HUES48 (cell line): ENCODE measurements around the gene FBXO10.
"Not testable (repeated sequence)": the region's sequence is repeated elsewhere in the genome, so short reads cannot be mapped to it uniquely, and the experiment has no call there.

Source experiments
- H3K27ac ChIP-seq: one replicate; pipeline ENCODE4 v1.7.0; 2013; ENCODE audit warnings: low read depth, low read length, inconsistent platforms
- H3K27me3 ChIP-seq: 2 replicates; pipeline ENCODE4 v1.6.1; 2013; ENCODE audit warnings: mild to moderate bottlenecking, low read length; ENCODE audit not compliant: control insufficient read depth, insufficient read depth
- H3K36me3 ChIP-seq: 2 replicates; pipeline ENCODE4 v1.6.1; 2013; ENCODE audit warnings: low read length; ENCODE audit not compliant: control insufficient read depth, insufficient read depth
- H3K4me1 ChIP-seq: 2 replicates; pipeline ENCODE4 v1.6.1; 2013; ENCODE audit warnings: mild to moderate bottlenecking, low read length; ENCODE audit not compliant: control insufficient read depth, insufficient read depth
- H3K4me3 ChIP-seq: 2 replicates; pipeline ENCODE4 v1.5.1; 2013; ENCODE audit warnings: mild to moderate bottlenecking, low read depth, low read length
- H3K9ac ChIP-seq: 2 replicates; pipeline ENCODE4 v1.6.1; 2013; ENCODE audit warnings: mild to moderate bottlenecking, low read depth, low read length, moderate library complexity
- H3K9me3 ChIP-seq: 2 replicates; pipeline ENCODE4 v1.6.1; 2013; ENCODE audit warnings: low read length; ENCODE audit not compliant: control insufficient read depth, insufficient read depth

Gene FBXO10

DNA sequence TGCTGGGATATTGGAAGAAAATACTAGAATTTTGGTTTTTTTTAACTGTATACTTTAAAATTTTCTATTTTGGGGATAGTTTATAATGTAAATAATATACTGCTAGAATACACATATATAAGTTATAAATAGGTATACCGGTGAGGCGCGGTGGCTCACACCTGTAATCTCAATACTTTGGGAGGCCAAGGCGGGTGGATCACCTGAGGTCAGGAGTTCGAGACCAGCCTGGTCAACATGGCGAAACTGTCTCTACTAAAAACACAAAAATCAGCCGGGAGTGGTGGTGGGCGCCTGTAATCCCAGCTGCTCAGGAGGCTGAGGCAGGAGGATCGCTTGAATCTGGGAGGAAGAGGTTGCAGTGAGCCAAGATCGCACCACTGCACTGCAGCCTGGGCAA is 61.8 kb downstream of the FBXO10 start:
- not testable (repeated sequence) for H3K9ac ChIP-seq, H3K27ac ChIP-seq, H3K4me3 ChIP-seq, H3K27me3 ChIP-seq, H3K9me3 ChIP-seq, H3K4me1 ChIP-seq
- H3K36me3 ChIP-seq = peaks cover 25% of the 10 kb centered on the region

DNA sequence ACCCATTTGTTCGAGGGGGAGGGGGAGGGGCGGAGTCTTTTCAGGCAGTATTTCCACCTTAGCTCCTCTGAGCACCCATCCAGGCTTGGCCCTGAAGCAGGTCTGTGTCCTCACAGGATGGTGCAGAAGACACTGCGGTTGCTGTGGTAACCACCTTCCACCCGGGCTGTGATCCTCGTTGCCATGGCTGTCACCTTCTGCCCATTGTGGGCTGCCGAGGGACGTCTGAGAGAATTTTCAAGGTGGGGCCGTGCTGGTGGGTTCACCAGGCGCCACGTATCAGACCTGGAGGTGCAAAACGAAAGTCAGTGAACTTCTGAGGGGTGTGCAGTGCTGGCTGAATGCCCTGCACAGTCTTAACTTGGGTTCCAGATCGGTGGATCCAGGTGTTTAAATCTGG is 63.7 kb downstream of the FBXO10 start:
- Histone ChIP-seq H3K27ac (no peak overlapping the region), H3K9me3 (no peaks in the 10 kb centered on the region), H3K27me3 (no peaks in the 10 kb centered on the region), H3K4me3 (no peak overlapping the region), H3K9ac (no peak overlapping the region), H3K4me1 (no peaks in the 10 kb centered on the region), H3K36me3 (peaks cover 20% of the 10 kb centered on the region)

GRCh38 chr9:37511016-37512010 is 64.9 kb downstream of the FBXO10 start:
- no peak overlapping the region for H3K27ac ChIP-seq
- no peaks in the 10 kb centered on the region for H3K9me3 ChIP-seq
- H3K9ac ChIP-seq = no peak overlapping the region
- no peaks in the 10 kb centered on the region for H3K4me1 ChIP-seq
- no peaks in the 10 kb centered on the region for H3K27me3 ChIP-seq
- H3K4me3 ChIP-seq = no peak overlapping the region
- peaks cover 31% of the 10 kb centered on the region for H3K36me3 ChIP-seq

- H3K4me1 ChIP-seq, H3K27ac ChIP-seq: not testable (repeated sequence)
- H3K36me3 ChIP-seq = peaks cover 30% of the 10 kb centered on the region
Observed at GRCh38 chr9:37510053-37510452, 66.1 kb downstream of the FBXO10 start.

DNA sequence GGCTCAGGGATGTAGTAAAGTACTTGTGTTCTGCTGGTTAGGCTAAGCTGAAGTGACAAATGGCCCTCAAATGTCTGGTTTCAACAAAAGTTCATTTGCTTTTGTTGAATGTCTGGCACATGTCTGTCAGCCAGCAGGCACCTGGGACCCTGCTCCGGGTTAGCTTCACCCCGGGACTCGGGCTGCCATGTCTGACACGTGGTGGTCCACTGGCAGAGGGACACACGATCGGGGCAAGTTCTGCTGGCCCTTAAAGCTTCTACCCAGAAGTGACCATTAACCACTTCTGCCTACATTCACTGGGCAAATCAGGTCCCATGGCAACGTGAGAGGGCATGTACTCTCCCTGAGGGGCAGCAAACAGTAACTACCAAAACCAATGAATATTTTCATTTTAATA is 66.6 kb downstream of the FBXO10 start:
- no peaks in the 10 kb centered on the region for H3K27me3 ChIP-seq
- no peaks in the 10 kb centered on the region for H3K4me1 ChIP-seq
- H3K9ac ChIP-seq = no peak overlapping the region
- H3K27ac ChIP-seq = no peak overlapping the region
- no peak overlapping the region for H3K4me3 ChIP-seq
- peaks cover 35% of the 10 kb centered on the region for H3K36me3 ChIP-seq
- no peaks in the 10 kb centered on the region for H3K9me3 ChIP-seq

More at GRCh38 chr9:37510053-37510452, 66.1 kb downstream of the FBXO10 start:
- not testable (repeated sequence) for H3K9me3 ChIP-seq, H3K9ac ChIP-seq, H3K27me3 ChIP-seq, H3K4me3 ChIP-seq

- no peaks in the 10 kb centered on the region for H3K27me3 ChIP-seq
- no peak overlapping the region for H3K27ac ChIP-seq
- no peak overlapping the region for H3K4me3 ChIP-seq
- H3K9ac ChIP-seq = no peak overlapping the region
- H3K4me1 ChIP-seq = no peaks in the 10 kb centered on the region
- peaks cover 40% of the 10 kb centered on the region for H3K36me3 ChIP-seq
- no peaks in the 10 kb centered on the region for H3K9me3 ChIP-seq
Observed at GRCh38 chr9:37508834-37509206, 67.4 kb downstream of the FBXO10 start.

DNA sequence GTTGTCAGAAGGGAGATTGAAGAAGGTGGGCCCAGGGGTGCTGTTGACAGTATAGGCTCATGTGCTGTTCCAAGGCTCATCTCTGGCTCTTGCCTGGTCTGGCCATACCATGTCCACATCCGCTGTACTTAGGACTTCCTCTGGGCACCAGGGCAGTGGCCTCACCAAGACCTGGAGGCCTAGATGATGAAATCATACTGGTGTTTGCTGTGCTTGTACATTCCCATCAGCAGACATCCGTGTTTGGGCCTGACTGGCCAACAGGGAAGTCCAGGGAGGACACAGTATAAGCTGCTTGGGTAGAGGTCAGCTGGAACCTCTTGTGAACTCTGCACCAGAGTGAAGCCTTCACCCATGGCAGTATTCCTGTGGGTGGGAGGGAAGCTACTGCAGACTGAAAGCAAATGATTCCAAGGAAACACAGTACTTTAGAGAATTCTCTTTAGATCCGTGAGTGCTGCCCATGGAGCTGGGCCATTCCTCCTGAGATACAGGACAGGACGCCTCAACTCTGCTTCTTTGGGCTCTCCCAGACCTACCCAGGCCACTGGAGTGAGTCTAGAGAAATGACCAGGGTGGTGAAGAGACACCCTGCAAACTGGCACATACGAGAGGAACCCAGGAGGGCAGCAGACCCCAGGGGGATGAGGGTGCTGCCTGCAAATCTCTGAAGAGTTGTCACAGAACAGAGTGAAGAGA is 67.9 kb downstream of the FBXO10 start:
- Histone ChIP-seq H3K36me3 (peaks cover 45% of the 10 kb centered on the region), H3K27me3 (no peaks in the 10 kb centered on the region), H3K9me3 (no peaks in the 10 kb centered on the region), H3K4me1 (no peaks in the 10 kb centered on the region), H3K9ac (no peak overlapping the region), H3K27ac (no peak overlapping the region), H3K4me3 (no peak overlapping the region)

GRCh38 chr9:37507566-37508134 is 68.5 kb downstream of the FBXO10 start:
- H3K9ac ChIP-seq = no peak overlapping the region
- H3K36me3 ChIP-seq = peaks cover 51% of the 10 kb centered on the region

DNA sequence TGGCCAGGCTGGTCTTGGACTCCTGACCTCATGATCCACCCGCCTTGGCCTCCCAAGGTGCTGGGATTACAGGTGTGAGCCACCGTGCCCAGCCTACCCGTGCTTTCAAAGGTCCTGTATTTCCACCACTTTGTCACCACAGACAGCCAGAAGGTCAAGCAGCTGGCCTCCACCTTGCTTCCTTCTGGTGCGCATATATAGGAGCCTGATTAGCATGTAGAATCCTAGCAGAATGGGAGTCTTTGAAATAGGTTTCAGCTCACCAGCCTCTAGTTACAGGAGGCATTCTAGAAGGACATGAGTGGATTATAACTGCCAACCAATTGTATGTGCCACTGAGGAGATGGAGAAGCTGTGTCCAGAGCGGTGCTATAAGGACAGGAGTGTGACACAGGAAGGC is 71.6 kb downstream of the FBXO10 start:
- Histone ChIP-seq H3K9me3 (no peaks in the 10 kb centered on the region), H3K36me3 (peaks cover 75% of the 10 kb centered on the region), H3K27me3 (no peaks in the 10 kb centered on the region), H3K27ac (no peak overlapping the region), H3K4me1 (no peaks in the 10 kb centered on the region), H3K9ac (no peak overlapping the region), H3K4me3 (no peak overlapping the region)

More at GRCh38 chr9:37507566-37508134, 68.5 kb downstream of the FBXO10 start:
- Histone ChIP-seq H3K4me3 (no peak overlapping the region), H3K27ac (no peak overlapping the region), H3K9me3 (no peaks in the 10 kb centered on the region), H3K27me3 (no peaks in the 10 kb centered on the region), H3K4me1 (no peaks in the 10 kb centered on the region)

- Histone ChIP-seq H3K27ac (no peak overlapping the region), H3K36me3 (peaks cover 78% of the 10 kb centered on the region), H3K9me3 (no peaks in the 10 kb centered on the region), H3K4me1 (no peaks in the 10 kb centered on the region), H3K27me3 (no peaks in the 10 kb centered on the region), H3K9ac (no peak overlapping the region), H3K4me3 (no peak overlapping the region)
Observed at GRCh38 chr9:37503736-37504135, 72.4 kb downstream of the FBXO10 start.
